ENCODE results near the gene DGKB.

The DGKB gene

DNA sequence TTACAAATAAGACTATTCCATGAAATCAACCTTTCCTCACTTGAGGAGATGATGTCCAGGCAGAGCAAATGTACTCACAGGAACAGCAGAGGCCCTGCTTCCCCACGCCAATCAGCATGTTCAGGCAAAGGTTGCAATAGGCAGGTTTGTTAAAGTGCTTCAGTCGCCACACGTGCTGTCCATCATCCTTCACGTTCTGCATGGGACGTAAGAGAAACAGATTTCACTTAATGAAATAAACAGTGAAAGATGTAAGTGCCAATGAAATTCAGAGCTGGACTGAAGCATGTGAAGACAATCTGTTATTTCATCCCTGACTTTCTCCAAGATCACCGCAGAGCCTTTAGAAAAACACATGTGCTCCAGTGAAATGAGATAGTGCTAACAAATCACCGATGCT is 217.4 kb downstream of the DGKB start:
- H3K9me3 Mint-ChIP-seq (ENCODE audit: low read depth) = no peaks in the 10 kb centered on the region
- H3K4me1 Mint-ChIP-seq (ENCODE audit: low read depth) = no peaks in the 10 kb centered on the region
- H3K36me3 Mint-ChIP-seq = no peaks in the 10 kb centered on the region
- no peak overlapping the region for H3K4me3 Mint-ChIP-seq
- no peaks in the 10 kb centered on the region for H3K27me3 Mint-ChIP-seq
- H3K27ac Mint-ChIP-seq = no peak overlapping the region

DNA sequence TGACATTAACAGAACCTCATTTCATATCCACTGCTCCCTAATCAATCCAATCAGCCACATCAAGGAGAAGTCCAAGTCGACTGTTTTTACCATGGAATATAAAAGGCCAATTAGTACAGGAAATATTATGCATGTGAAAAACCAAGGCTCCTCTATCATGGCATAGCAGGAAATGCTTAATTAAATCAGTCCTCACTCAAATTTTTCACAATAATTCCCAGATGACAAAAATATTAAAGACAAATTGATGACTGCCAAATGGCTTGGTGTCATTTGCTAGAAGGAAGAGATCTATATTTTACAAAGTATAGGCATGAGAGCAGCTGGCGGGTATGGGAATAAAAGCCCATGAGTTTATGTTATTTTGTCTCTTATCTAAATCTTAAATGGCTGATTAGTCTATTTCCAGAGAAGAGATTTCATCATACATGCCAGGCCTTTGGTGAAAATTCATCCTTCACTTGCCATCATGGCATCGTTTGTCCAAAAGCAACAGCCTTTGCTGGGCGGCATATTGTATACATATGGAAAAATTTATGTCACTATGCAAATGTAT is 219.6 kb downstream of the DGKB start:
- H3K36me3 Mint-ChIP-seq = no peaks in the 10 kb centered on the region
- no peak overlapping the region for H3K27ac Mint-ChIP-seq
- H3K27me3 Mint-ChIP-seq = no peaks in the 10 kb centered on the region
- H3K9me3 Mint-ChIP-seq (ENCODE audit: low read depth) = no peaks in the 10 kb centered on the region
- no peak overlapping the region for H3K4me3 Mint-ChIP-seq
- H3K4me1 Mint-ChIP-seq (ENCODE audit: low read depth) = no peaks in the 10 kb centered on the region

DNA sequence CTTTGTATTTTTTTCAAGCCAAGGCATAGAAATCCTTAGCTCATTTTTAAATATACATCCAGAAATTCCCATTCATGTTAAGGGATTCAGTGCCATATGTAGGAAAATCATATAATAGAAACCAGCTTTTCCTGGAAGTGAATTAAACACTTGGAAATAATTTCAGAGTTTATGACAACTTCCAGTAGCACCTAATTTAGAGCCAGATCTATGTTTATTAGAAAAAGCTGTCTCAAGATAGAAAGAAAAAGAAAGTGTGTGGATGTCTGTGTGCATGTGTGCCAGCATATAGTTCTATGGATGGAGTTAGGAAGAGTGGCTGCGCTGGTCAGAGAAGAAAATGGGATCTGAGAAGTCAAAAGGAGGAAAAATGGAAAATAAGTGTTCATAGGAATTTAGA is 225.7 kb downstream of the DGKB start:
- no peaks in the 10 kb centered on the region for H3K36me3 Mint-ChIP-seq
- no peak overlapping the region for H3K4me3 Mint-ChIP-seq
- no peaks in the 10 kb centered on the region for H3K9me3 Mint-ChIP-seq (ENCODE audit: low read depth)
- no peak overlapping the region for H3K27ac Mint-ChIP-seq
- no peaks in the 10 kb centered on the region for H3K27me3 Mint-ChIP-seq
- H3K4me1 Mint-ChIP-seq (ENCODE audit: low read depth) = no peaks in the 10 kb centered on the region

DNA sequence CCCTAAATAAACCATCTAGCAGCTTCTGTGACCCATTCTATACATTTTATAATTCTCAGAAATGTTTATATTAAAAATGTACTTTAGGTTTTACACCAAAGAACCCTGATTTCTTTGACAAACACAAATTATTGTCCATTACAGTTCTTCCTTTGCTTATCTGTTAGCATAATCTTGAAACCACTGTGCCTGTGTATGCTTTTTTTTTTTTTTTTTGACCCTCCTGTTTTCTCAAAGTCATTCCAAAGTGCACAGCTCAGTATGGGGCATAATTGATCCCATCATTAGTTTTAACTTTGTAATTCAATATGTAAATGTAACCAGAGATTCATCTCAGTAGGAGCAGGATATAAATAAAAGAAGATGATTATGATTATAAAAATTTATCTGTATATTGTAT is 229.3 kb downstream of the DGKB start:
- H3K9me3 Mint-ChIP-seq (ENCODE audit: low read depth) = no peaks in the 10 kb centered on the region
- no peaks in the 10 kb centered on the region for H3K4me1 Mint-ChIP-seq (ENCODE audit: low read depth)
- H3K36me3 Mint-ChIP-seq = no peaks in the 10 kb centered on the region
- no peaks in the 10 kb centered on the region for H3K27me3 Mint-ChIP-seq
- no peak overlapping the region for H3K27ac Mint-ChIP-seq
- H3K4me3 Mint-ChIP-seq = no peak overlapping the region

DNA sequence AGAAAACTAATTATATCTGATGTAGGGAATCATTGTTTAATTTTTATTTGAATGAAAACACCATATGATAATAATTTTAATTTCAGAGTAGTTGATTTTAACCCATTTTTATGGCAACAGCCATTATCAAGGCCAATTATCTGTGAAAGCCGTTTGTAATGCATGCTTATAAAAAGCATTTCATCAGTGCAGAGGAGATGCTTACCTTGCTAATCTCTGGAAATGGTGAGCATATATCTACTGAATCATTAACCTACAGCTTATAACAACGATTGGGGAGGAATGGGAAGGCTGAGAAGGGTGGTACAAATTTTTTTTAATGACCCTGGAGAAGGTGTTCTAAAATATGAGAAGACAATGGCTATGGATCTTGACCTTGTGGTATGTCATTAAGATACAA is 235.6 kb downstream of the DGKB start:
- H3K4me3 Mint-ChIP-seq = no peak overlapping the region
- no peak overlapping the region for H3K27ac Mint-ChIP-seq
- no peaks in the 10 kb centered on the region for H3K4me1 Mint-ChIP-seq (ENCODE audit: low read depth)
- no peaks in the 10 kb centered on the region for H3K9me3 Mint-ChIP-seq (ENCODE audit: low read depth)
- no peaks in the 10 kb centered on the region for H3K27me3 Mint-ChIP-seq
- no peaks in the 10 kb centered on the region for H3K36me3 Mint-ChIP-seq

DNA sequence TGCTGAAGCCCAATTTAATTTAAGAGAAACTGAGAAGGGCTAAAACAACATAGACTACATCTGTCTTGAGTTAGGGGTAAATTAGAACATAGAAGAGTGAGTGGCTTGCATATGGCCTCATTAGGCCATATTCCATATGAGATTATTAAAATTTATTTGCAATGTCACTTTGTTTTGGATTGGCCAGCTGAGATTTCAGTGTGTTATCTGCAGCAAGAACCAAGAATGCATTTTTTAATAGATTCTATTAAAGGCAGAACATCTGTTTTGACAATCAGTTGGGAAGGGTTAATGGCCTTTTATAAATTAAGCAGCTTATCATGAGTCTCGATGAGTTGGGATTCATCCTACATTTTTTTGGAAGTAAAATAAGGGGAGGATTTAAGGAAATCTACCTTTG is 236.2 kb downstream of the DGKB start:
- no peaks in the 10 kb centered on the region for H3K4me1 Mint-ChIP-seq (ENCODE audit: low read depth)
- H3K36me3 Mint-ChIP-seq = no peaks in the 10 kb centered on the region
- no peak overlapping the region for H3K4me3 Mint-ChIP-seq
- no peak overlapping the region for H3K27ac Mint-ChIP-seq
- H3K27me3 Mint-ChIP-seq = no peaks in the 10 kb centered on the region
- no peaks in the 10 kb centered on the region for H3K9me3 Mint-ChIP-seq (ENCODE audit: low read depth)

DNA sequence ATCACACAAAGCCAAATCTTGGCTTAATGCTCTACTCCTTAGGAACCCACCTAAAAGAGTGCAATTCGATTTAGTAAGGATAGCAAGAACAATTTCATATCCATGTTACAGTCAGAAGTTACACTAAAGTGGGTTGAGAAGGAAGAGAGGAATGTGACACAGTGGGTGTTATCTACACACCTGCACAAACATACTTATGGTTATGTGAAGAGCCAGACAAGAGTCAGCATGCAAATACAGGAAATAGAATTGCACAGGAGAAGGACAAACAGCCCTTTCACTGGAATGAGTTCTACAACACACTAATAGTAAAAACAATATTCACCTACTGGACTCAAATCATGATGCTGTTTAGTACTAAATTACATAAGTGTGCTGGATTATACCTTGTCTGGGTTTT is 262.8 kb downstream of the DGKB start:
- H3K27ac Mint-ChIP-seq = no peak overlapping the region
- H3K4me3 Mint-ChIP-seq = no peak overlapping the region
- H3K4me1 Mint-ChIP-seq (ENCODE audit: low read depth) = no peaks in the 10 kb centered on the region
- H3K36me3 Mint-ChIP-seq = no peaks in the 10 kb centered on the region
- H3K27me3 Mint-ChIP-seq = no peaks in the 10 kb centered on the region
- peaks cover 7% of the 10 kb centered on the region for H3K9me3 Mint-ChIP-seq (ENCODE audit: low read depth)

DNA sequence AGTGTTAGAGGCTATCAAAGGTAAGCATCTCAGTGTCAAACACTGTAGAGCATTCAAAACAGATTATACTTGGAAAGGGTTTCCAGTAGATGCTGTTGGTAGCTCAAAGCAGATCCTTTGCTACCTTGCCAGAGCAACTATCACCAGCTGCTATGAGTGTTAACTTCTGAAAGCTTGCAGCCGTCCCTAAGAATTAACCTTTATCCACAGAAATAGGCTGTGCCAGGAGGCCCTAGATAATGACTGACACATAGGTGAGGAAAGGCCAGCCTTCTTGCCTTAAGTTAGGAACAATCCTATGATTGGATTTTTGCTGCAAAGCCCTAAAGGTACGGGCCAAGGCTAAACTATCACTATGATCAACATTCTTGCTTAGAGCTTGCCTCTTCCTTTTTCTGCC is 263.2 kb downstream of the DGKB start:
- Mint-ChIP-seq H3K4me1 (ENCODE audit: low read depth) (no peaks in the 10 kb centered on the region), H3K9me3 (ENCODE audit: low read depth) (peaks cover 5% of the 10 kb centered on the region), H3K27ac (no peak overlapping the region), H3K36me3 (no peaks in the 10 kb centered on the region), H3K4me3 (no peak overlapping the region), H3K27me3 (no peaks in the 10 kb centered on the region)

DNA sequence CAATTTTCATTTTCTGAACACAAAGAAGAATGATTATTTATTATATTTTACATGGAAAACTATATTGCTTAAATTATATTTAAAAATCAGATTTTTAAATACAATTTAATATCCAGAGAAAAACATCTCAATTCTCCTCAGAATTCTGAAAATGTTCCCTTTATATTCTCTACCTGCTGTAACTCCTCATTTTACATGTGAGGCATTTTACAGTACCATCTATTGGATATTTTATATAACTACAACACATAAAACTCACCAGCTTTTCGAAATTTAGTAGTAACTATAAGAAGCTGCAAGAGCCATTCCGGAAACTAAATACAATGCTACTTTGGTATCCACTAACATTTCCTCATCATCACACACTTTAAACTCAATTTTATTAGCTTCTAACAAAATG is 264.6 kb downstream of the DGKB start:
- no peaks in the 10 kb centered on the region for H3K9me3 Mint-ChIP-seq (ENCODE audit: low read depth)
- H3K27me3 Mint-ChIP-seq = no peaks in the 10 kb centered on the region
- no peak overlapping the region for H3K4me3 Mint-ChIP-seq
- no peaks in the 10 kb centered on the region for H3K36me3 Mint-ChIP-seq
- no peak overlapping the region for H3K27ac Mint-ChIP-seq
- H3K4me1 Mint-ChIP-seq (ENCODE audit: low read depth) = no peaks in the 10 kb centered on the region

DNA sequence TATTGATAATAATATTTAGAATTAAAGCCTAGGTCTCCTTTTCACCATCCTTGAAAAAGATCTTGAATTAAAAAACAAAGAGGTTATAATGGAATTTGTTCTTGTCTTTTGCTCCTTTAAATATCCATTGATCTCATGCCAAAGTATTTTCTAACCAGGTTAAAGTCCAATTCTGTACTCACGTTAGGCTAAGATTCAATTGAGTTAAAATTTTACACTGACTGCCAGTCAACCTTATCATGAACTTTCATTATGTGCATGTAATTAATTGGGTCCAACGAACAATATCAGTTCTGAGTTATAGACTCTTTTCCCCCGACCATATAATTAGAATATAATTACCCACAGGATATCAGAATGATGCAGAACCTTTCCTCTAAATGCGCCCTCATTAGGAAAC is 266.6 kb downstream of the DGKB start:
- Mint-ChIP-seq H3K27ac (no peak overlapping the region), H3K36me3 (no peaks in the 10 kb centered on the region), H3K9me3 (ENCODE audit: low read depth) (no peaks in the 10 kb centered on the region), H3K27me3 (no peaks in the 10 kb centered on the region), H3K4me1 (ENCODE audit: low read depth) (no peaks in the 10 kb centered on the region), H3K4me3 (no peak overlapping the region)

DNA sequence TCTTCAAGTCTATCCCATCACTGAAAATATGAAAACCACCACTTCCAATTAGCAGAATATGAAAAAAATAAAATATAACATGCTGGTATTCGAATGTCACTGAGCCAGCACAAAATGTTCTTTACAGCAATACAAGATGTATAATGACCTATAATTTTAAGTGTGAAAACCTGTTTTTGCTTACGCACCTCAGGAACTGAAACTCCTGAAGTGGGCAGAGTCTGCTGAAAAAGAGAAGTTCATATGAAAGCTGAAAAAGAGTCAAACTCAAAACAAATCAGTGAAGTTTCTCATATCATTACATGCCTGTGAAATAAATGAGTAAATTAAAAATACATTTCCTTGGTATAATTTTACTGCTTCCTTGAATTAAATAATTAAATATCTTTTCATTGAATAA is 272.5 kb downstream of the DGKB start:
- H3K27ac Mint-ChIP-seq = no peak overlapping the region
- no peaks in the 10 kb centered on the region for H3K27me3 Mint-ChIP-seq
- no peaks in the 10 kb centered on the region for H3K9me3 Mint-ChIP-seq (ENCODE audit: low read depth)
- no peak overlapping the region for H3K4me3 Mint-ChIP-seq
- H3K4me1 Mint-ChIP-seq (ENCODE audit: low read depth) = no peaks in the 10 kb centered on the region
- H3K36me3 Mint-ChIP-seq = no peaks in the 10 kb centered on the region

DNA sequence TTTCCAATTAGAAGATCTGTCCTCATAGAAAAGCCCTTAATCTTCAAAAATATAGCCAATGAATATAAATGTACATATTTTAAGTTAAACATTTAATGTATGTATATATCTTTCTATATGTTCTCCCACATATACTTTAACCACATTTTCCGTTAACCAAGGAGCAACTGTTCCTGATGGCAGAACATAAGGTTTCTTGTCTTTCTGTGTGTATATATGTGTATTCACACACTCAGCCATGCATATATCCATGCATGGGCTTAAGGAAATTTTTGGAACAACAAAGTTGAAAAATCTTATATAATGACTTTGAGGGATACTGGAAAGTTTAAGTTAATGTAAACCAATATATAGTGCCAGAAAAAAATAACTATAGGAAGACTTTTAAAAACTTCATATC is 274.0 kb downstream of the DGKB start:
- H3K4me3 Mint-ChIP-seq = no peak overlapping the region
- no peaks in the 10 kb centered on the region for H3K9me3 Mint-ChIP-seq (ENCODE audit: low read depth)
- H3K27me3 Mint-ChIP-seq = no peaks in the 10 kb centered on the region
- no peak overlapping the region for H3K27ac Mint-ChIP-seq
- no peaks in the 10 kb centered on the region for H3K36me3 Mint-ChIP-seq
- H3K4me1 Mint-ChIP-seq (ENCODE audit: low read depth) = no peaks in the 10 kb centered on the region

DNA sequence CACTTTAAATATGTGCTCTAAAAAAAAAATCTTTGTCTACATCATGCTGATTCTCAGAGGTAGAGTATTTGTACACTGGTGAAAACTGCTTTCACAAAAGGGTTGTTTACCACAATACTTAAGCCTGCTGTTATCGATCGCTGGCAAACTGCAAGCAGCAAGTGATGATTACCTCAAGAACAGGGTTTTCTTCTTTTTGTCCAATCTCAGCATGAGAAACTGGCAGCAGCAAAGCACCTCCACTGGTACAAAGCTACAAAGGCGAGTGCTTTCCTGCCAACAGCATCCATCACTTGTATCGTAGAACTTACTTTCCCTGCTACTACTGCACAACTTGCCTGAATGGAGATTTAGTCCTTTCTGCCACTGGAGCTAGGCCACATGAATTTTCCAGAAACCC is 276.5 kb downstream of the DGKB start:
- no peak overlapping the region for H3K4me3 Mint-ChIP-seq
- no peaks in the 10 kb centered on the region for H3K9me3 Mint-ChIP-seq (ENCODE audit: low read depth)
- no peak overlapping the region for H3K27ac Mint-ChIP-seq
- H3K4me1 Mint-ChIP-seq (ENCODE audit: low read depth) = no peaks in the 10 kb centered on the region
- H3K36me3 Mint-ChIP-seq = no peaks in the 10 kb centered on the region
- H3K27me3 Mint-ChIP-seq = no peaks in the 10 kb centered on the region

DNA sequence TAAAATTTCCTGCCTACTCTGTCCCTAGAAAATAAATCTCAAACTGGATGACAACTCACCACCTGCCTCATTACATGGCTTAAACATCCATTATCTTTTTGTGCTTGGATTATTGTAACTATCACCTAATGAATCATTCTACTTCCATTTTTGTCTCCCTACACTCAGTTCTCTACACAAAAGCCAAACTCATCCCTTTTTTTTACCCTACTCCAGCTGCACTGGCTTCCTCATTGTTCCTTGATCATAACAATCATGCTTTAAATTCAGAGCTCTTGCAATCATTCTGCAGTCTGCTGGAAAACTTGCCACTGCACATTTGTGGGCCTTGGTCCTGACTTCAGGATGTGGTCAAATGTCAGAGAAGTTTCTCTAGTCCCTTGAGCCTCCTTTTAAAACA is 280.0 kb downstream of the DGKB start:
- H3K4me1 Mint-ChIP-seq (ENCODE audit: low read depth) = no peaks in the 10 kb centered on the region
- H3K9me3 Mint-ChIP-seq (ENCODE audit: low read depth) = peaks cover 3% of the 10 kb centered on the region
- H3K36me3 Mint-ChIP-seq = no peaks in the 10 kb centered on the region
- no peak overlapping the region for H3K4me3 Mint-ChIP-seq
- no peaks in the 10 kb centered on the region for H3K27me3 Mint-ChIP-seq
- no peak overlapping the region for H3K27ac Mint-ChIP-seq

DNA sequence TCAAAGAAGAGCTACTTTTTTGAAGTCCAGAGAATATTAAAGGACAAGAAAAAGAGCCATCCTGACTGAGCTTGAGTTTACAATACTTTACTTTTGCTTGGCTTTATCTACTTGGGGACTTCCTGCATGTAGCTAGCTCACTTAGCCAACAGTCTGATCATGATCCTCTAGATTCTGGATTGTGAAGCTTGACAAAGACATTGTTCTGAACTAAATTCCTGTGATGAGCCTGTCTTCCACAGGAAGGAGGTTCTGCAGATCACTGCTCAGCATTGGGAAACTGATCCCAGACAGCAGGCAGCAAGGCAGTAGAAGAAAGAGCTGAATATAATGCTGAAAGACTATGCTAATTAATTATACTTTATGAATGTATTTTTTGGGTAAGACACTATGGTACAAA is 296.4 kb downstream of the DGKB start:
- Mint-ChIP-seq H3K4me1 (ENCODE audit: low read depth) (no peaks in the 10 kb centered on the region), H3K27me3 (no peaks in the 10 kb centered on the region), H3K36me3 (no peaks in the 10 kb centered on the region), H3K4me3 (no peak overlapping the region), H3K9me3 (ENCODE audit: low read depth) (peaks cover 16% of the 10 kb centered on the region), H3K27ac (no peak overlapping the region)

DNA sequence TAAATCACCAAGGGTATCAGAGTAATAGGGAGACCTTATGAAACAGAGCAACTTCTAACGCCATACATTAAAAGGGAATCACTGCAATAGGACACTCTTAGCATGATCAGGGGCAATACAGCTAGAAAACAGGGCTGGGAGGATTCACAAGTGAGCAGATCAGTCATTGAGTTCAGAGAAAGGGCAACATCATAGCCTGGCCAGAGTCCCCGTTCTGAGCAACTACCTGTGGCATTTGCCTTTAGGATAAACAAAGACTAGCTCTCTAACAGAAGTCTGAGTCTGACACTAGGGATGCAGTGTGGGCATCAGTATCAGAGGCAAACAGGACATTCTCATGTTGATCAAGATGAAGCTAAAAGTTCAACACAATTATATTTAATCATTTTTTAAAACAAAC is 297.9 kb downstream of the DGKB start:
- Mint-ChIP-seq H3K36me3 (no peaks in the 10 kb centered on the region), H3K27ac (no peak overlapping the region), H3K27me3 (no peaks in the 10 kb centered on the region), H3K9me3 (ENCODE audit: low read depth) (peaks cover 12% of the 10 kb centered on the region), H3K4me3 (no peak overlapping the region), H3K4me1 (ENCODE audit: low read depth) (no peaks in the 10 kb centered on the region)

DNA sequence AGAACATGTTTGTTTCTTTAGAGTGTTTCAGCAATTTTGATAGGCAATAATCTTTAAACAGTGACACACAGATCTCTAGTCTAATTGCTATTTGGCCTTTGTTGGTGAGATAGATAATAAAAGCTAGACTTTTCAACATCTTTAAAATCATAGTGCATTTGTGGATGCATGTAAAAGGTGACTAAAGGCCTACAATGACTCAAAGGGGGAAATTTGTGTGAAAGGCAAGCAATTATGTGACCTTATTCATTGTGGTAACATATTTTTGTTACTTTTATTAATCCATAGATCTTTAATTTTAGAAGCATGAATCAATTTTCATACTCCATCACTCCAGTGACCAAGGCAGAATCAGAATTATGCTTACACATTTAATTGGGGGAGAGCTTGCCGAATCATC is 299.7 kb downstream of the DGKB start:
- Mint-ChIP-seq H3K9me3 (ENCODE audit: low read depth) (peaks cover 12% of the 10 kb centered on the region), H3K36me3 (no peaks in the 10 kb centered on the region), H3K4me3 (no peak overlapping the region), H3K27me3 (no peaks in the 10 kb centered on the region), H3K4me1 (ENCODE audit: low read depth) (no peaks in the 10 kb centered on the region), H3K27ac (no peak overlapping the region)
